ENCODE measurements around the gene SRP54. TPM values are rescaled to one million over a fixed set of nuclear protein-coding genes. Genes with fewer than 3 reads are reported as not detected.

SRP54 gene
- polyA plus RNA-seq, 3 donors = 24.9 to 33.6 (median 25.4) TPM

- no peak overlapping the region for H2AFZ ChIP-seq (ENCODE audit: insufficient read depth, low read depth, low read length, poor library complexity, severe bottlenecking)
- no peaks in the 10 kb centered on the region for H3K79me2 ChIP-seq (ENCODE audit: insufficient read depth, low read length)
- intact Hi-C loops (cut with micrococcal nuclease) = no loop called here
- no peaks in the 10 kb centered on the region for H3K27me3 ChIP-seq (ENCODE audit: control insufficient read depth in 2 of 2, insufficient read depth in 2 of 2, low read length in 2 of 2)
- H3K27me3 Mint-ChIP-seq (ENCODE audit: low read depth in 3 of 3) = no peaks in the 10 kb centered on the region
- H3K9me3 Mint-ChIP-seq = peaks cover 0 to 2% (median 0%) of the 10 kb centered on the region in 7 donors
- H3K9me3 ChIP-seq (replicated peaks in 1 of 2; ENCODE audit: control insufficient read depth in 1 of 2, insufficient read depth in 1 of 2, low read length in 2 of 2) = no peaks in the 10 kb centered on the region
- no peak overlapping the region for H3K9ac ChIP-seq (ENCODE audit: insufficient read depth, low read length, poor library complexity, severe bottlenecking)
- H3K4me1 Mint-ChIP-seq = no peaks in the 10 kb centered on the region
- no peak overlapping the region for H3K4me3 Mint-ChIP-seq
- no peak for TF ChIP-seq CTCF (IDR thresholded peaks at IDR 0.05)
- peaks cover 76 to 92% of the 10 kb centered on the region in 2 donors for H3K36me3 Mint-ChIP-seq
- no peak overlapping the region for H3K4me3 ChIP-seq (replicated peaks in 1 of 3; ENCODE audit: low read depth in 2 of 3, low read length in 3 of 3)
- no CpG with 5 or more reads among the region's 1 CpG for WGBS (ENCODE audit: insufficient coverage)
- peaks cover 6 to 14% of the 10 kb centered on the region in 2 donors for H3K4me1 ChIP-seq (ENCODE audit: control insufficient read depth in 1 of 2, insufficient read depth in 2 of 2, low read length in 2 of 2)
- DNase-seq = no peak
- H3K36me3 ChIP-seq (replicated peaks in 1 of 2; ENCODE audit: control insufficient read depth in 1 of 2, insufficient read depth in 2 of 2, low read length in 2 of 2) = peaks cover 73 to 81% of the 10 kb centered on the region in 2 donors
- H3K27ac Mint-ChIP-seq = peak overlapping the region in 3 of 7 donors; percentile 18 to 27 (median 26)
- no peaks in the 10 kb centered on the region for H4K20me1 ChIP-seq (ENCODE audit: insufficient read depth, low read length)
- H3K4me2 ChIP-seq (replicated peaks; ENCODE audit: extremely low read depth, low read length, poor library complexity, severe bottlenecking) = no peak overlapping the region
- H3K27ac ChIP-seq (ENCODE audit: low read depth in 1 of 2, low read length in 2 of 2) = no peak overlapping the region
Measured at GRCh38 chr14:35016568-35016967, 33.8 kb downstream of the SRP54 start.

- peaks cover 6 to 14% of the 10 kb centered on the region in 2 donors for H3K4me1 ChIP-seq (ENCODE audit: control insufficient read depth in 1 of 2, insufficient read depth in 2 of 2, low read length in 2 of 2)
- no peak overlapping the region for H2AFZ ChIP-seq (ENCODE audit: insufficient read depth, low read depth, low read length, poor library complexity, severe bottlenecking)
- H3K27ac ChIP-seq (ENCODE audit: low read depth in 1 of 2, low read length in 2 of 2) = peak overlapping the region in 1 of 2 donors; percentile 18
- no peaks in the 10 kb centered on the region for H3K9me3 Mint-ChIP-seq
- no peak overlapping the region for H3K9ac ChIP-seq (ENCODE audit: insufficient read depth, low read length, poor library complexity, severe bottlenecking)
- no peaks in the 10 kb centered on the region for H4K20me1 ChIP-seq (ENCODE audit: insufficient read depth, low read length)
- H3K9me3 ChIP-seq (replicated peaks in 1 of 2; ENCODE audit: control insufficient read depth in 1 of 2, insufficient read depth in 1 of 2, low read length in 2 of 2) = no peaks in the 10 kb centered on the region
- no peaks in the 10 kb centered on the region for H3K4me1 Mint-ChIP-seq
- peak overlapping the region in 2 of 7 donors; percentile 17 to 84 for H3K27ac Mint-ChIP-seq
- peaks cover 69 to 75% of the 10 kb centered on the region in 2 donors for H3K36me3 ChIP-seq (replicated peaks in 1 of 2; ENCODE audit: control insufficient read depth in 1 of 2, insufficient read depth in 2 of 2, low read length in 2 of 2)
- H3K4me3 Mint-ChIP-seq = no peak overlapping the region
- H3K4me2 ChIP-seq (replicated peaks; ENCODE audit: extremely low read depth, low read length, poor library complexity, severe bottlenecking) = peak overlapping the region; percentile 12
- no CpG with 5 or more reads among the region's 4 CpGs for WGBS (ENCODE audit: insufficient coverage)
- peak in 2 of 3 donors; percentile 16 to 25 for DNase-seq
- H3K36me3 Mint-ChIP-seq = peaks cover 74 to 96% of the 10 kb centered on the region in 2 donors
- H3K27me3 Mint-ChIP-seq (ENCODE audit: low read depth in 3 of 3) = no peaks in the 10 kb centered on the region
- peak overlapping the region in 1 of 3 experiments; percentile 31 for H3K4me3 ChIP-seq (replicated peaks in 1 of 3; ENCODE audit: low read depth in 2 of 3, low read length in 3 of 3)
- H3K79me2 ChIP-seq (ENCODE audit: insufficient read depth, low read length) = no peaks in the 10 kb centered on the region
- intact Hi-C loops (cut with micrococcal nuclease) = no loop called here
- TF ChIP-seq CTCF (IDR thresholded peaks at IDR 0.05) = no peak
- H3K27me3 ChIP-seq (ENCODE audit: control insufficient read depth in 2 of 2, insufficient read depth in 2 of 2, low read length in 2 of 2) = no peaks in the 10 kb centered on the region
Measured at GRCh38 chr14:35020713-35021112, 37.9 kb downstream of the SRP54 start.
